ENCODE results near the gene IFITM1. TPM values are rescaled to one million over a fixed set of nuclear protein-coding genes. Genes with fewer than 3 reads are reported as not detected.

IFITM1 gene
- total and polyA plus RNA-seq, 2 of the 13 experiments (the other 11 are each of a cell fraction or from before 2014, with no cell fraction given), result 0.38 to 11.1 TPM

DNA sequence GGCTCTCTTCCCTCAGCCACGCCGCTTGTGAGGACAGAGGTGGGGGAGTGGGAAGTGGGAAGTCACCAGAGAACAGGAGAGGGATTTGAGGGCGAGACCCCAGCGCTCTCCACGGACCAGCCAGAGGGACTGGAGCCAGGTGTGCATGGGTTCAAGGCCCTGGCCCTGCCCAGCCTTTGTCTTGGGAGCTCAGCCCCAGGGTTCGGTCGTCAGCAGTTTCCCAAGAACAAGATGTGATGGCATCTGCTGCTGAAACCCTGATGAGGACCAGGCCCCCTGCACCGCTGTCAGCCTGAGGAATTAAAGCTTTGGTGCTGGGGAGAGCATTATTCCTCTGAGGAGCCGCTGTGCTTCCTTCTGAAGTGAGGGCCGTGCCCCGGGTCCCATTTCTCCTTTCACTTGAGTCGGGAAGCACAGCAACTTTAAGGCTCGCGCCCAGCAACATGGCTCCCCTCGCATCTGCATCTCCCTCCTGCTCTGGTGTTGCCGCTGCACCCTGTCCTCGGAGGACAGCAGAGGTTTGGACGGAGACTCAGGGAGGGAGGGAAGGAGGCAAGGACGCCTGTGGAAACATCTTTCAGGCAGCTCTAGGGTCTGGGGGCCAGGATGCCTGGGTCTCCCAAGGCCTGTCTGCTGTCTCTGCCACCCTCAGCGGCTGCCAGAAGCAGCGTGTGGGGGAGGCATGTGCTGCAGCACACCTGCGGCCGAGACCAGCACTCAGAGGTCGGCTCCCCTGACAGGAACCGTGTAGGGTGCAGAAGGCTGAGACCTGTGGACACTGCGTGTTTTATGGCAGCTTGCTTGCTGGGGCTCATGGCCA is 18.3 kb upstream of the IFITM1 start:
- H3K36me3 ChIP-seq (replicated peaks in 1 of 2; ENCODE audit: control insufficient read depth in 1 of 2, insufficient read depth in 2 of 2, low read length in 2 of 2), result 0 out of 5 replicates have a peak, but pooled peaks cover 0 to 2% of the 10 kb centered on the region in 2 experiments
- peaks cover 11 to 18% of the 10 kb centered on the region in 2 experiments for H3K27me3 ChIP-seq (ENCODE audit: control insufficient read depth in 1 of 2, insufficient read depth in 2 of 2, low read length in 2 of 2)
- H3K9ac ChIP-seq (ENCODE audit: insufficient read depth, low read depth, low read length), result no peak overlapping the region
- H4K20me1 ChIP-seq (ENCODE audit: insufficient read depth, low read length), result no peaks in the 10 kb centered on the region
- WGBS (ENCODE audit: low lambda C conversion rate), result 91% methylated on average over 17 of the region's 26 CpGs
- ATAC-seq (no peak), FAIRE-seq (no peak), DNase-seq (ENCODE audit: low spot score) (no peak)
- no TSS peak for BruUV-seq (replicated peaks)
- H3K4me3 ChIP-seq (replicated peaks in 1 of 3; ENCODE audit: insufficient read depth in 1 of 3, low read depth in 2 of 3, low read length in 3 of 3), result no peak overlapping the region
- TF ChIP-seq, protein P1, sequence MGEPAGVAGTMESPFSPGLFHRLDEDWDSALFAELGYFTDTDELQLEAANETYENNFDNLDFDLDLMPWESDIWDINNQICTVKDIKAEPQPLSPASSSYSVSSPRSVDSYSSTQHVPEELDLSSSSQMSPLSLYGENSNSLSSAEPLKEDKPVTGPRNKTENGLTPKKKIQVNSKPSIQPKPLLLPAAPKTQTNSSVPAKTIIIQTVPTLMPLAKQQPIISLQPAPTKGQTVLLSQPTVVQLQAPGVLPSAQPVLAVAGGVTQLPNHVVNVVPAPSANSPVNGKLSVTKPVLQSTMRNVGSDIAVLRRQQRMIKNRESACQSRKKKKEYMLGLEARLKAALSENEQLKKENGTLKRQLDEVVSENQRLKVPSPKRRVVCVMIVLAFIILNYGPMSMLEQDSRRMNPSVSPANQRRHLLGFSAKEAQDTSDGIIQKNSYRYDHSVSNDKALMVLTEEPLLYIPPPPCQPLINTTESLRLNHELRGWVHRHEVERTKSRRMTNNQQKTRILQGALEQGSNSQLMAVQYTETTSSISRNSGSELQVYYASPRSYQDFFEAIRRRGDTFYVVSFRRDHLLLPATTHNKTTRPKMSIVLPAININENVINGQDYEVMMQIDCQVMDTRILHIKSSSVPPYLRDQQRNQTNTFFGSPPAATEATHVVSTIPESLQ (CRISPR knock-in tag; conservative IDR thresholded peaks at IDR 0.05), result no peak
- TF ChIP-seq TCF7L2 (IDR thresholded peaks at IDR 0.05; ENCODE audit: low read depth, low read length), result no peak
- no peak for TF ChIP-seq ZNF781 (CRISPR knock-in tag; IDR thresholded peaks at IDR 0.05; ENCODE audit: borderline replicate concordance, not compliant biosample characterization)
- TF ChIP-seq SIX4 (CRISPR knock-in tag; IDR thresholded peaks at IDR 0.05), result no peak
- TF ChIP-seq, protein P2, sequence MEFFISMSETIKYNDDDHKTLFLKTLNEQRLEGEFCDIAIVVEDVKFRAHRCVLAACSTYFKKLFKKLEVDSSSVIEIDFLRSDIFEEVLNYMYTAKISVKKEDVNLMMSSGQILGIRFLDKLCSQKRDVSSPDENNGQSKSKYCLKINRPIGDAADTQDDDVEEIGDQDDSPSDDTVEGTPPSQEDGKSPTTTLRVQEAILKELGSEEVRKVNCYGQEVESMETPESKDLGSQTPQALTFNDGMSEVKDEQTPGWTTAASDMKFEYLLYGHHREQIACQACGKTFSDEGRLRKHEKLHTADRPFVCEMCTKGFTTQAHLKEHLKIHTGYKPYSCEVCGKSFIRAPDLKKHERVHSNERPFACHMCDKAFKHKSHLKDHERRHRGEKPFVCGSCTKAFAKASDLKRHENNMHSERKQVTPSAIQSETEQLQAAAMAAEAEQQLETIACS (CRISPR knock-in tag; IDR thresholded peaks at IDR 0.05), result no peak
- TF ChIP-seq ZNF446 (CRISPR knock-in tag; IDR thresholded peaks at IDR 0.05), result no peak
- TF ChIP-seq NFATC3 (CRISPR knock-in tag; IDR thresholded peaks at IDR 0.05), result no peak
- intact Hi-C loops (cut with micrococcal nuclease; ENCODE audit: unreplicated experiment), result no loop called here
- H2AFZ ChIP-seq (ENCODE audit: low read length), result no peak overlapping the region
- peaks cover 27% of the 10 kb centered on the region for H3K4me1 ChIP-seq (ENCODE audit: insufficient read depth, low read length)
- POLR2A ChIA-PET, result no interaction called here
- H3K79me2 ChIP-seq (ENCODE audit: insufficient read depth, low read length), result no peaks in the 10 kb centered on the region
- no peaks in the 10 kb centered on the region for H3K9me3 ChIP-seq (ENCODE audit: low read length)
- CTCF ChIA-PET (ENCODE audit: low intra/inter-chr PET ratio, low total read pairs), result no interaction called here
- H3K27ac ChIP-seq (ENCODE audit: extremely low read length, insufficient read depth, low read length), result no peak overlapping the region
- in situ Hi-C loops (cut with HindIII; ENCODE audit: extremely low pct_ligation_motif_present, low pct_unique_long_range_greater_than_20kb), result no loop called here
- no peak overlapping the region for H3K4me2 ChIP-seq (ENCODE audit: low read depth, low read length)
